DOHH2 (cell line): ENCODE results near the gene LCOR.
"Not testable (repeated sequence)": the region's sequence is repeated elsewhere in the genome, so short reads cannot be mapped to it uniquely, and the experiment has no call there.

Experiments
- H3F3A ChIP-seq: fragments of 200-600 bp; sonication (generic), shearing (Covaris generic); 2 replicates; pipeline ENCODE4 v1.6.0; 2016; ENCODE audit warnings: antibody characterized with exemption, mild to moderate bottlenecking; ENCODE audit not compliant: control insufficient read depth, insufficient read depth
- H3K27ac ChIP-seq: fragments of 200-600 bp; sonication (generic); 2 replicates; pipeline ENCODE4 v1.5.1; 2014; ENCODE audit warnings: low read depth, mild to moderate bottlenecking, low read length, moderate library complexity
- H3K27me3 ChIP-seq: fragments of 200-600 bp; sonication (generic); 2 replicates; pipeline ENCODE4 v1.6.1; 2014; ENCODE audit warnings: mild to moderate bottlenecking, low read length, mixed read lengths; ENCODE audit not compliant: control insufficient read depth
- H3K36me3 ChIP-seq: fragments of 200-600 bp; sonication (generic); 2 replicates; pipeline ENCODE4 v1.6.1; 2014; ENCODE audit warnings: mild to moderate bottlenecking, low read length, moderate library complexity, mixed read lengths; ENCODE audit not compliant: control insufficient read depth
- H3K4me1 ChIP-seq: fragments of 200-600 bp; sonication (generic); 2 replicates; pipeline ENCODE4 v1.6.1; 2014; ENCODE audit warnings: mild to moderate bottlenecking, low read length, mixed read lengths; ENCODE audit not compliant: control insufficient read depth
- H3K4me2 ChIP-seq: fragments of 200-600 bp; sonication (generic); 2 replicates; pipeline ENCODE4 v1.6.0; 2014; ENCODE audit warnings: mild to moderate bottlenecking, low read length, moderate library complexity
- H3K4me3 ChIP-seq: fragments of 200-600 bp; sonication (generic); 2 replicates; pipeline ENCODE4 v1.5.1; 2014; ENCODE audit warnings: mild to moderate bottlenecking, low read length, mixed read lengths
- H3K79me2 ChIP-seq: fragments of 200-600 bp; sonication (generic); 2 replicates; pipeline ENCODE4 v1.6.1; 2014; ENCODE audit warnings: mild to moderate bottlenecking, low read length, mixed read lengths; ENCODE audit not compliant: control insufficient read depth
- H3K9me2 ChIP-seq: fragments of 200-600 bp; sonication (generic); replicated peaks from 2 replicates; pipeline ENCODE4 v1.6.1; 2014; ENCODE audit warnings: mild to moderate bottlenecking, low read length, mixed read lengths; ENCODE audit not compliant: control insufficient read depth
- H3K9me3 ChIP-seq: fragments of 200-600 bp; sonication (generic); 2 replicates; pipeline ENCODE4 v1.6.1; 2014; ENCODE audit warnings: antibody characterized with exemption, low read length, mixed read lengths; ENCODE audit not compliant: control insufficient read depth, insufficient read depth
- H4K20me1 ChIP-seq: fragments of 200-600 bp; sonication (generic); 2 replicates; pipeline ENCODE4 v1.6.0; 2014; ENCODE audit warnings: low read depth, mild to moderate bottlenecking, antibody characterized with exemption, low read length, moderate library complexity; ENCODE audit not compliant: control insufficient read depth, insufficient read depth
- EZH2phosphoT487 ChIP-seq: fragments of 200-600 bp; sonication (generic); IDR thresholded peaks from 2 replicates; pipeline ENCODE4 v1.6.1; 2017; ENCODE audit warnings: borderline replicate concordance, mild to moderate bottlenecking, antibody characterized with exemption, low read length, moderate library complexity, mixed read lengths
- TF ChIP-seq, protein P1 (sequence below): fragments of 200-600 bp; sonication (generic); IDR thresholded peaks from one replicate; pipeline ENCODE4 v1.5.1; 2014; ENCODE audit warnings: antibody characterized with exemption, mild to moderate bottlenecking, low read depth, low read length; ENCODE audit not compliant: poor library complexity, severe bottlenecking

LCOR gene

DNA sequence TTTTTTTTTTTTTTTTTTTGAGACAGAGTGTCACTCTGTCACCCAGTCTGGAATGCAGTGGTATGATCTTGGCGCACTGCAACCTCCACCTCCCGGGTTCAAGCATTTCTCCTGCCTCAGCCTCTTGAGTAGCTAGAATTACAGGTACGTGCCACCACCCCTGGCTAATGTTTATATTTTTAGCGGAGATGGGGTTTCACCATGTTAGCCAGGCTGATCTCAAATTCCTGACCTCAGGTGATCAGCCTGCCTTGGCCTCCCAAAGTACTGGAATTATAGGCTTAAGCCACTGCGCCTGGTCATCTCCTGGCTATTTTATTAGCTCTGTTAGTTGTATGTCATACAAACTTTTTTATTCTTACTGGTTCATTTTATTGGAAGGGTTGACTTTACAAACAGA is 103.0 kb downstream of the LCOR start:
- H3K9me3 ChIP-seq: no peaks in the 10 kb centered on the region
- H3K4me2 ChIP-seq: no peak overlapping the region
- H4K20me1 ChIP-seq: no peaks in the 10 kb centered on the region
- no peak overlapping the region for H3K4me3 ChIP-seq
- no peaks in the 10 kb centered on the region for H3K9me2 ChIP-seq
- no peak for TF ChIP-seq EZH2phosphoT487
- TF ChIP-seq, protein P1, sequence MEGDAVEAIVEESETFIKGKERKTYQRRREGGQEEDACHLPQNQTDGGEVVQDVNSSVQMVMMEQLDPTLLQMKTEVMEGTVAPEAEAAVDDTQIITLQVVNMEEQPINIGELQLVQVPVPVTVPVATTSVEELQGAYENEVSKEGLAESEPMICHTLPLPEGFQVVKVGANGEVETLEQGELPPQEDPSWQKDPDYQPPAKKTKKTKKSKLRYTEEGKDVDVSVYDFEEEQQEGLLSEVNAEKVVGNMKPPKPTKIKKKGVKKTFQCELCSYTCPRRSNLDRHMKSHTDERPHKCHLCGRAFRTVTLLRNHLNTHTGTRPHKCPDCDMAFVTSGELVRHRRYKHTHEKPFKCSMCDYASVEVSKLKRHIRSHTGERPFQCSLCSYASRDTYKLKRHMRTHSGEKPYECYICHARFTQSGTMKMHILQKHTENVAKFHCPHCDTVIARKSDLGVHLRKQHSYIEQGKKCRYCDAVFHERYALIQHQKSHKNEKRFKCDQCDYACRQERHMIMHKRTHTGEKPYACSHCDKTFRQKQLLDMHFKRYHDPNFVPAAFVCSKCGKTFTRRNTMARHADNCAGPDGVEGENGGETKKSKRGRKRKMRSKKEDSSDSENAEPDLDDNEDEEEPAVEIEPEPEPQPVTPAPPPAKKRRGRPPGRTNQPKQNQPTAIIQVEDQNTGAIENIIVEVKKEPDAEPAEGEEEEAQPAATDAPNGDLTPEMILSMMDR: no peak
- 0 out of 2 replicates have a peak, but pooled peaks cover 2% of the 10 kb centered on the region for H3K4me1 ChIP-seq
- H3K79me2 ChIP-seq: peaks cover 14% of the 10 kb centered on the region; the same call in 1 of the 2 replicates
- H3F3A ChIP-seq: no peaks in the 10 kb centered on the region
- H3K27me3 ChIP-seq: no peaks in the 10 kb centered on the region
- peaks cover 10% of the 10 kb centered on the region for H3K36me3 ChIP-seq
- no peak overlapping the region for H3K27ac ChIP-seq

GRCh38 chr10:96935810-96936209 is 103.7 kb downstream of the LCOR start:
- H3K79me2 ChIP-seq: peaks cover 9% of the 10 kb centered on the region; the same call in 1 of the 2 replicates
- H3K4me2 ChIP-seq: no peak overlapping the region

GRCh38 chr10:96943161-96943560 is 111.1 kb downstream of the LCOR start:
- not testable (repeated sequence) for H4K20me1 ChIP-seq, H3K4me2 ChIP-seq, H3K27ac ChIP-seq, H3K79me2 ChIP-seq, H3K9me2 ChIP-seq, H3K36me3 ChIP-seq, H3K4me3 ChIP-seq, H3K4me1 ChIP-seq, H3F3A ChIP-seq, H3K27me3 ChIP-seq, H3K9me3 ChIP-seq

More at GRCh38 chr10:96935810-96936209, 103.7 kb downstream of the LCOR start:
- no peaks in the 10 kb centered on the region for H3F3A ChIP-seq
- H3K4me1 ChIP-seq: no peaks in the 10 kb centered on the region
- no peaks in the 10 kb centered on the region for H3K27me3 ChIP-seq
- no peaks in the 10 kb centered on the region for H4K20me1 ChIP-seq
- no peaks in the 10 kb centered on the region for H3K9me2 ChIP-seq
- no peaks in the 10 kb centered on the region for H3K9me3 ChIP-seq
- H3K4me3 ChIP-seq: no peak overlapping the region
- no peak overlapping the region for H3K27ac ChIP-seq
- peaks cover 10% of the 10 kb centered on the region for H3K36me3 ChIP-seq
- TF ChIP-seq, protein P1: no peak
- TF ChIP-seq EZH2phosphoT487: no peak

- TF ChIP-seq, protein P1: no peak
- TF ChIP-seq EZH2phosphoT487: no peak
- H3K27me3 ChIP-seq: no peaks in the 10 kb centered on the region
- H3K79me2 ChIP-seq: no peaks in the 10 kb centered on the region
- no peak overlapping the region for H3K4me2 ChIP-seq
- peaks cover 21% of the 10 kb centered on the region for H3K36me3 ChIP-seq
- no peaks in the 10 kb centered on the region; the same call in 1 of the 2 replicates for H4K20me1 ChIP-seq
- no peaks in the 10 kb centered on the region for H3K9me3 ChIP-seq
- no peaks in the 10 kb centered on the region for H3K9me2 ChIP-seq
- H3K4me1 ChIP-seq: no peaks in the 10 kb centered on the region
- H3F3A ChIP-seq: 0 out of 2 replicates have a peak, but pooled peaks cover 6% of the 10 kb centered on the region
- no peak overlapping the region for H3K4me3 ChIP-seq
- no peak overlapping the region for H3K27ac ChIP-seq
These were observed 114.9 kb downstream of the LCOR start for GRCh38 chr10:96947036-96947435.
